Vagina (tissue), 2 donors: ENCODE data around the gene ARPC1B. TPM values are rescaled to one million over a fixed set of nuclear protein-coding genes. Genes with fewer than 3 reads are reported as not detected.
"Not testable (repeated sequence)": the region's sequence is repeated elsewhere in the genome, so short reads cannot be mapped to it uniquely, and the experiment has no call there.

Experiments used
- DNase-seq, 2 donors: peaks; one replicate each; pipeline ENCODE4 v3.0.0-alpha.2; 2017; ENCODE audit errors: extremely low spot score in 2 of 2
- H3K27ac ChIP-seq: fragments of 200-600 bp; sonication (generic); one replicate; pipeline ENCODE4 v1.5.1; 2019
- H3K27me3 ChIP-seq: fragments of 200-600 bp; sonication (generic); one replicate; pipeline ENCODE4 v1.5.1; 2019
- H3K36me3 ChIP-seq, 2 donors: fragments of 200-600 bp; sonication (generic); one replicate each; pipeline ENCODE4 v1.5.1; 2017 to 2019
- H3K4me1 ChIP-seq: fragments of 200-600 bp; sonication (generic); one replicate; pipeline ENCODE4 v1.5.1; 2019
- H3K4me3 ChIP-seq, 2 donors: fragments of 200-600 bp; sonication (generic); 1 replicate in 1 of 2; 2 replicates in 1 of 2; pipeline ENCODE4 v1.5.1; 2016 to 2019
- H3K9me3 ChIP-seq: fragments of 200-600 bp; sonication (generic); one replicate; pipeline ENCODE4 v1.5.1; 2019
- CTCF ChIP-seq, 3 experiments: fragments of 450-650 bp in 2 of 3; fragments of 200-600 bp in 1 of 3; sonication (generic) in 1 of 3; IDR thresholded peaks; one replicate each; pipeline ENCODE4 v1.5.1; 2017 to 2019; ENCODE audit warnings: antibody characterized with exemption in 3 of 3, mild to moderate bottlenecking in 2 of 3, moderate library complexity in 2 of 3
- POLR2A ChIP-seq, 2 donors: fragments of 450-650 bp; IDR thresholded peaks; one replicate each; pipeline ENCODE4 v1.6.1; 2017; ENCODE audit warnings: antibody characterized with exemption in 2 of 2, mild to moderate bottlenecking in 2 of 2, moderate library complexity in 2 of 2
- POLR2AphosphoS5 ChIP-seq, 2 donors: sonication (generic); formaldehyde crosslinking; IDR thresholded peaks; one replicate each; pipeline ENCODE4 v1.9.0; 2017; ENCODE audit warnings: antibody characterized with exemption in 2 of 2, mild to moderate bottlenecking in 2 of 2, low read depth in 1 of 2; ENCODE audit not compliant: insufficient read depth in 1 of 2
- intact Hi-C: fragments of 100-400 bp; cut with DNase I; formaldehyde crosslinking; loops from one replicate; pipeline ENCODE4 v1.15.1; 2023
- total RNA-seq: library from RNA; depleted of rRNA; stranded (reverse); fragments of >200 nt; gene quantifications from one replicate; pipeline ENCODE4 v1.2.3, GENCODE V29; 2016

The ARPC1B gene
- total RNA-seq, 1 donor from 2014 or later = 114 TPM

GRCh38 chr7:99410635-99411034 lies 36.1 kb downstream of the ARPC1B start:
- peaks cover 45% of the 10 kb centered on the region for H3K4me1 ChIP-seq
- TF ChIP-seq POLR2A (IDR thresholded peaks at IDR 0.05) = no peak
- no peak for TF ChIP-seq POLR2AphosphoS5 (IDR thresholded peaks at IDR 0.05; ENCODE audit: insufficient read depth in 1 of 2, low read depth in 1 of 2)
- no peak for TF ChIP-seq CTCF (IDR thresholded peaks at IDR 0.05)
- H3K36me3 ChIP-seq = peaks cover 8 to 47% of the 10 kb centered on the region in 2 donors
- intact Hi-C loops = no loop called here
- no peak overlapping the region for H3K4me3 ChIP-seq
- no peaks in the 10 kb centered on the region for H3K27me3 ChIP-seq
- H3K9me3 ChIP-seq = no peaks in the 10 kb centered on the region
- DNase-seq = no peak
- H3K27ac ChIP-seq = no peak overlapping the region

- DNase-seq, H3K4me3 ChIP-seq, intact Hi-C loops, H3K27ac ChIP-seq, H3K27me3 ChIP-seq, H3K4me1 ChIP-seq, H3K9me3 ChIP-seq: not testable (repeated sequence)
- peak in 1 of 3 experiments; percentile 41 for TF ChIP-seq CTCF (IDR thresholded peaks at IDR 0.05)
- H3K36me3 ChIP-seq = peaks cover 8 to 91% of the 10 kb centered on the region in 2 donors
Measured at GRCh38 chr7:99415513-99416127, 41.1 kb downstream of the ARPC1B start.

- H3K36me3 ChIP-seq = peaks cover 0 to 77% of the 10 kb centered on the region in 2 donors
- H3K4me1 ChIP-seq = no peaks in the 10 kb centered on the region
- intact Hi-C loops = no loop called here
- TF ChIP-seq CTCF (IDR thresholded peaks at IDR 0.05) = no peak
- no peak for TF ChIP-seq POLR2A (IDR thresholded peaks at IDR 0.05)
- H3K4me3 ChIP-seq = no peak overlapping the region
- no peak overlapping the region for H3K27ac ChIP-seq
- H3K27me3 ChIP-seq = no peaks in the 10 kb centered on the region
- no peak for DNase-seq
- H3K9me3 ChIP-seq = no peaks in the 10 kb centered on the region
Measured at GRCh38 chr7:99418260-99418659, 43.7 kb downstream of the ARPC1B start.

- DNase-seq = no peak
- intact Hi-C loops = no loop called here
- peaks cover 0 to 80% of the 10 kb centered on the region in 2 donors for H3K36me3 ChIP-seq
- no peaks in the 10 kb centered on the region for H3K4me1 ChIP-seq
- no peaks in the 10 kb centered on the region for H3K9me3 ChIP-seq
- no peak overlapping the region for H3K4me3 ChIP-seq
- H3K27me3 ChIP-seq = no peaks in the 10 kb centered on the region
- TF ChIP-seq POLR2AphosphoS5 (IDR thresholded peaks at IDR 0.05; ENCODE audit: insufficient read depth in 1 of 2, low read depth in 1 of 2) = no peak
- TF ChIP-seq POLR2A (IDR thresholded peaks at IDR 0.05) = no peak
- TF ChIP-seq CTCF (IDR thresholded peaks at IDR 0.05) = no peak
- no peak overlapping the region for H3K27ac ChIP-seq
Measured at GRCh38 chr7:99419323-99420021, 44.9 kb downstream of the ARPC1B start.

- TF ChIP-seq POLR2AphosphoS5 (IDR thresholded peaks at IDR 0.05; ENCODE audit: insufficient read depth in 1 of 2, low read depth in 1 of 2) (no peak), POLR2A (IDR thresholded peaks at IDR 0.05) (no peak), CTCF (IDR thresholded peaks at IDR 0.05) (no peak)
- Histone ChIP-seq H3K4me3 (no peak overlapping the region), H3K36me3 (peaks cover 0 to 81% of the 10 kb centered on the region in 2 donors), H3K27ac (no peak overlapping the region), H3K9me3 (no peaks in the 10 kb centered on the region), H3K4me1 (no peaks in the 10 kb centered on the region), H3K27me3 (no peaks in the 10 kb centered on the region)
- DNase-seq = no peak
- intact Hi-C loops = no loop called here
Measured at GRCh38 chr7:99420213-99420612, 45.7 kb downstream of the ARPC1B start.
